ENCODE data around the gene SCFD2. TPM values are rescaled to one million over a fixed set of nuclear protein-coding genes. Genes with fewer than 3 reads are reported as not detected.

SCFD2 gene
- total RNA-seq, 4 donors from 2014 or later, result 14.3 to 37.8 (median 27.7) TPM

- no peaks in the 10 kb centered on the region for H3K36me3 ChIP-seq
- DNase-seq, result no peak
- no peak for TF ChIP-seq POLR2A (IDR thresholded peaks at IDR 0.05)
- TF ChIP-seq, protein P1, sequence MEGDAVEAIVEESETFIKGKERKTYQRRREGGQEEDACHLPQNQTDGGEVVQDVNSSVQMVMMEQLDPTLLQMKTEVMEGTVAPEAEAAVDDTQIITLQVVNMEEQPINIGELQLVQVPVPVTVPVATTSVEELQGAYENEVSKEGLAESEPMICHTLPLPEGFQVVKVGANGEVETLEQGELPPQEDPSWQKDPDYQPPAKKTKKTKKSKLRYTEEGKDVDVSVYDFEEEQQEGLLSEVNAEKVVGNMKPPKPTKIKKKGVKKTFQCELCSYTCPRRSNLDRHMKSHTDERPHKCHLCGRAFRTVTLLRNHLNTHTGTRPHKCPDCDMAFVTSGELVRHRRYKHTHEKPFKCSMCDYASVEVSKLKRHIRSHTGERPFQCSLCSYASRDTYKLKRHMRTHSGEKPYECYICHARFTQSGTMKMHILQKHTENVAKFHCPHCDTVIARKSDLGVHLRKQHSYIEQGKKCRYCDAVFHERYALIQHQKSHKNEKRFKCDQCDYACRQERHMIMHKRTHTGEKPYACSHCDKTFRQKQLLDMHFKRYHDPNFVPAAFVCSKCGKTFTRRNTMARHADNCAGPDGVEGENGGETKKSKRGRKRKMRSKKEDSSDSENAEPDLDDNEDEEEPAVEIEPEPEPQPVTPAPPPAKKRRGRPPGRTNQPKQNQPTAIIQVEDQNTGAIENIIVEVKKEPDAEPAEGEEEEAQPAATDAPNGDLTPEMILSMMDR (IDR thresholded peaks at IDR 0.05), result no peak
- H3K9me3 ChIP-seq, result no peaks in the 10 kb centered on the region
- peaks cover 3 to 42% (median 9%) of the 10 kb centered on the region in 3 donors for H3K4me1 ChIP-seq
- H3K4me3 ChIP-seq, result no peak overlapping the region
- intact Hi-C loops (cut with DNase I), result no loop called here
- peak overlapping the region in 2 of 4 donors; percentile 49 to 53 for H3K27ac ChIP-seq
- H3K27me3 ChIP-seq, result no peaks in the 10 kb centered on the region
- 63 to 78% methylated on average over 3 of the region's 3 CpGs for WGBS, 2 donors
These were observed 367.4 kb downstream of the SCFD2 start for GRCh38 chr4:52998413-52998812.

DNA sequence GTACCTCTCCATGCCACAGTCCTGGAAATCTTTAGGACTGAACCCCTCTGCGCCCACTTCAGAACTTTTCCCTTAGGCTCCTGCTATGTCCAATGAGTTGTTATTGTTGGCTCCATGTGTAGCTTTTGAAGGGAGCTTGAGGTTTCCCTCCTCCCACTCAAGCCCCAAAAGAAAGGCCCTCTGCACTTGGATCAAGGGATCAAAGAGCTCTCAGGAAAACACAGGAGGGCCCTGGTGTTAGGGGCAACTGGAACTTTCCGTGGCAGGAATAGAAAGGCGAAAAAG lies 368.8 kb downstream of the SCFD2 start:
- no peak overlapping the region for H3K4me3 ChIP-seq
- no peak for TF ChIP-seq POLR2A (IDR thresholded peaks at IDR 0.05)
- TF ChIP-seq, protein P1 (IDR thresholded peaks at IDR 0.05), result no peak
- peak overlapping the region; percentile 34 to 57 (median 51) for H3K27ac ChIP-seq
- H3K36me3 ChIP-seq, result no peaks in the 10 kb centered on the region
- no peaks in the 10 kb centered on the region for H3K27me3 ChIP-seq
- peaks cover 3 to 42% (median 9%) of the 10 kb centered on the region in 3 donors for H3K4me1 ChIP-seq
- WGBS, 2 donors, result 96 to 100% methylated on average over 2 of the region's 3 CpGs
- no peaks in the 10 kb centered on the region for H3K9me3 ChIP-seq
- DNase-seq, result no peak
- intact Hi-C loops (cut with DNase I), result no loop called here

DNA sequence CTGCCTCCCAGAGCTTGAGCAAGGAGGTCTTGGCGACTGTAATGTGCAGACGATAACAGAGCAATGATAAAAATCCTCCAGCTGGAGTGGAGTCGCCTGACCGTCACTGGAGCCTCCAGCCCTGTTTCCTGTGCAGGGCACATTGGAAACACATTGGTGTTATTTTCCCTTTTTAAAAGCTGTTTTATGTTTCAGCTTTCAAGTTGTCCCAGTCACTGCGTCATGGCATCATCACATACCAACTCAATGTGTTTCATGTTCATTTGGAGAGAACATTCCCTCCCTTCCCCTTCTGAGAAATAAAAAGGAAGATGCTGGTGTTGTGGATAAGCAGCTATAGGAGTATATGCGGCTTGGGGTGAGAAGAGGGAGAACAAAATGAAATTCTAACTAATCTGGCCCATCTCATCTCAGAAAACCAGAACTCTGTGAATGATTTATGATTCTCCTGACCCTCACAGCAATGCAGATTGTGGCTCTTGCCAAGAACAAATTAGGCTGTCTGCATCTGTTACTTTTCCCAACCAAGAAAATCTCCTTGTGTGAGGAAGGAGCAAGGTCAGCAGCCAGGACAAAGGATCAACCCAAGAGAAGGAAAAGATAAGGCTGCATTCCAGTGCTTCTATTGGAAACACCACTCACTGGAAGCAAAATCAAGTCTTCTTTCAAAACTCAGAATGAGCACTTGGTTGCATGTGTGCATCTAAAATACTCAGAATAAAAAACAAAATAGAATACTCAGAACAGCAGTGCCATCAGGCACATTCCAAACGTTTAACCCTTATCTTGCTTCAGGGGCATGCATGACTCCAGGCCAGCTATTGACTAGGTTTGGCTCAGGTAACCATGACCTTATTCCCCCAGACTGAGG lies 369.4 kb downstream of the SCFD2 start:
- TF ChIP-seq, protein P1 (IDR thresholded peaks at IDR 0.05), result no peak
- no peak for TF ChIP-seq POLR2A (IDR thresholded peaks at IDR 0.05)
- DNase-seq, result no peak
- WGBS, 2 donors, result 70 to 73% methylated on average over 7 of the region's 7 CpGs
- peak overlapping the region in 3 of 4 donors; percentile 49 to 57 (median 56) for H3K27ac ChIP-seq
- no peaks in the 10 kb centered on the region for H3K9me3 ChIP-seq
- no peaks in the 10 kb centered on the region for H3K36me3 ChIP-seq
- no peak overlapping the region for H3K4me3 ChIP-seq
- H3K27me3 ChIP-seq, result no peaks in the 10 kb centered on the region
- intact Hi-C loops (cut with DNase I), result no loop called here
- H3K4me1 ChIP-seq, result peaks cover 3 to 42% (median 9%) of the 10 kb centered on the region in 3 donors

DNA sequence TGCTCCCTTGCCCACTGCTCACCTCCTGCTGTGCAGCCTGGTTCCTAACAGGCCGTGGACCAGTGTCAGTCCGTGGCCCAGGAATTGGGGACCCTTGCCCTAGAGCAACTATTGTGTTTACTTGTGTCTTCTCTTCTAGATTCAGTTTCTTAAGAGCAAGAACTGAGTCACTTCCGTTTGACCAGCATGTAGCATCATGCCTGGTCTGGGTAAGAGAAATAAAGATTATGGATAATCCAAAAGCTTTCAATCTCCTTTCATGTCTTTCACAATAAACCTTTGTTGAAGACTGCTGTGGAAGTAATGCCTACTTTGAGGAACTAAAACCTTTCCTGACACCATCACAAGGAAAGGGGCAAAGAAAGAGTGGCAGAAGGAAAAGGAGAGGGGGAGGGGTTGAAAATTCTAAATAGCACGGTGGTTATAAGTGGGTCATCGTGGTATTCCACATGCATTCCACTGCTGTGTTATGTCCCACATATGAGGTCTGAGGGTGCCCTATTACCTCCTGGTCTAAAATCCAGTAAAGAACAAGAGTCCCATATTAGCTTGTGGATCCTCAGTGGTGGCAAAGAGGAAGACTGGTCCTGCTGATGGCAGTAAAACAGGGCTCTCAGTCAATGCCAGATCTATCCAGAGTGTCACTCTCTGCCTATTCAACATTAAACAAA lies 370.4 kb downstream of the SCFD2 start:
- H3K9me3 ChIP-seq, result no peaks in the 10 kb centered on the region
- H3K4me1 ChIP-seq, result peaks cover 3 to 42% (median 9%) of the 10 kb centered on the region in 3 donors
- WGBS, 2 donors, result 40 to 42% methylated on average over 5 of the region's 5 CpGs
- DNase-seq, result no peak
- intact Hi-C loops (cut with DNase I), result no loop called here
- no peaks in the 10 kb centered on the region for H3K36me3 ChIP-seq
- H3K27ac ChIP-seq, result peak overlapping the region; percentile 4 to 56 (median 30)
- H3K4me3 ChIP-seq, result no peak overlapping the region
- H3K27me3 ChIP-seq, result no peaks in the 10 kb centered on the region
- TF ChIP-seq, protein P1 (IDR thresholded peaks at IDR 0.05), result no peak
- TF ChIP-seq POLR2A (IDR thresholded peaks at IDR 0.05), result no peak

GRCh38 chr4:52994567-52994966 lies 371.3 kb downstream of the SCFD2 start:
- TF ChIP-seq, protein P1 (IDR thresholded peaks at IDR 0.05), result no peak
- no peak for TF ChIP-seq POLR2A (IDR thresholded peaks at IDR 0.05)
- peaks cover 3 to 42% (median 9%) of the 10 kb centered on the region in 3 donors for H3K4me1 ChIP-seq
- H3K36me3 ChIP-seq, result no peaks in the 10 kb centered on the region
- no peak for DNase-seq
- intact Hi-C loops (cut with DNase I), result no loop called here
- WGBS, 2 donors, result 95 to 97% methylated on average over 4 of the region's 4 CpGs
- no peaks in the 10 kb centered on the region for H3K9me3 ChIP-seq
- H3K27me3 ChIP-seq, result no peaks in the 10 kb centered on the region
- no peak overlapping the region for H3K27ac ChIP-seq
- no peak overlapping the region for H3K4me3 ChIP-seq
